Measurements from ENCODE around the gene NRG3. TPM values are rescaled to one million over a fixed set of nuclear protein-coding genes. Genes with fewer than 3 reads are reported as not detected.

The NRG3 gene
- total and polyA plus RNA-seq, 2 of the 8 experiments (the other 6 are each of a cell fraction or from before 2014, with no cell fraction given), result 4.2 to 5.0 TPM

GRCh38 chr10:81877596-81877995, 2.6 kb downstream of the NRG3 start (continued):
- TF ChIP-seq HDAC6 (IDR thresholded peaks at IDR 0.05; ENCODE audit: low read depth, low read length), result no peak
- TF ChIP-seq POU5F1 (IDR thresholded peaks at IDR 0.05; ENCODE audit: low read depth, low read length), result no peak
- no peak for TF ChIP-seq SP4 (IDR thresholded peaks at IDR 0.05; ENCODE audit: low read length)
